Thymus (tissue), 14 donors: ENCODE measurements around the gene KATNB1. TPM values are rescaled to one million over a fixed set of nuclear protein-coding genes. Genes with fewer than 3 reads are reported as not detected.

Source experiments
- DNase-seq, 9 donors: peaks; one replicate each; pipeline ENCODE4 v3.0.0-alpha.2; 2013; ENCODE audit warnings: low spot score in 9 of 9, low read depth in 6 of 9, missing footprints in 1 of 9
- H3K27ac ChIP-seq, 2 donors: one replicate each; pipeline ENCODE4 v1.5.1; 2013; ENCODE audit warnings: control low read depth in 1 of 2, low read depth in 1 of 2, low read length in 1 of 2, mild to moderate bottlenecking in 1 of 2, moderate library complexity in 1 of 2
- H3K27me3 ChIP-seq, 2 donors: one replicate each; pipeline ENCODE4 v1.5.1; 2013; ENCODE audit warnings: low read length in 1 of 2; ENCODE audit not compliant: control insufficient read depth in 2 of 2, insufficient read depth in 1 of 2
- H3K36me3 ChIP-seq, 2 donors: one replicate each; pipeline ENCODE4 v1.5.1; 2013; ENCODE audit warnings: low read length in 1 of 2, mild to moderate bottlenecking in 1 of 2, moderate library complexity in 1 of 2; ENCODE audit not compliant: control insufficient read depth in 2 of 2, insufficient read depth in 2 of 2
- H3K4me1 ChIP-seq, 2 donors: one replicate each; pipeline ENCODE4 v1.5.1; 2013; ENCODE audit warnings: low read length in 2 of 2; ENCODE audit not compliant: control insufficient read depth in 2 of 2, insufficient read depth in 2 of 2
- H3K4me3 ChIP-seq, 2 donors: one replicate each; pipeline ENCODE4 v1.5.1; 2013; ENCODE audit warnings: low read length in 2 of 2, control low read depth in 1 of 2, mild to moderate bottlenecking in 1 of 2
- H3K9me3 ChIP-seq, 2 donors: one replicate each; pipeline ENCODE4 v1.5.1; 2013; ENCODE audit warnings: low read length in 1 of 2, mild to moderate bottlenecking in 1 of 2; ENCODE audit not compliant: control insufficient read depth in 2 of 2, insufficient read depth in 1 of 2
- WGBS: extraction: QIAGEN DNeasy Blood & Tissue Kit; methylation state at CpG from one replicate; pipeline ENCODE4 v1.1.7; 2013; 5-methylcytosine and 5-hydroxymethylcytosine counted together
- long read RNA-seq, 10 donors: transcript quantifications; one replicate each; lab custom pipeline, GENCODE V29; 2026
- polyA plus RNA-seq: library from polyadenylated mRNA; stranded (reverse); fragments of 200-250 nt; gene quantifications from one replicate; pipeline ENCODE4 v1.2.3, GENCODE V29; 2013
- total RNA-seq: library from RNA; stranded (reverse); fragments of 120-200 nt; gene quantifications from one replicate; pipeline ENCODE4 v1.2.4, GENCODE V29; 2013
- donor health status: healthy.

KATNB1 gene
- total RNA-seq: 15.1 TPM
- 13.3 TPM for polyA plus RNA-seq
- long read RNA-seq, donor 1: 0 reads
- long read RNA-seq, donor 2: 0 reads
- long read RNA-seq, donor 3, partial matches to known transcripts: 5 of 7 reads
- long read RNA-seq, donor 3, other reads (novel, unspliced or antisense): 0 of 7 reads
- long read RNA-seq, donor 4, partial matches to known transcripts: 0 of 2 reads
- long read RNA-seq, donor 4, other reads (novel, unspliced or antisense): 0 of 2 reads
- long read RNA-seq, donor 5: 0 reads
- long read RNA-seq, donor 6: 0 reads
- long read RNA-seq, donor 7: 0 reads
- long read RNA-seq, donor 8, partial matches to known transcripts: 0 of 2 reads
- long read RNA-seq, donor 8, other reads (novel, unspliced or antisense): 0 of 2 reads
- long read RNA-seq, donor 9, partial matches to known transcripts: 0 of 3 reads
- long read RNA-seq, donor 9, other reads (novel, unspliced or antisense): 0 of 3 reads
- long read RNA-seq, donor 10, transcript KATNB1-201 (20 exons, 2,664 nt): major isoform, 5 of 5 reads
- long read RNA-seq, donor 10, partial matches to known transcripts: 0 of 5 reads
- long read RNA-seq, donor 10, other reads (novel, unspliced or antisense): 0 of 5 reads

- H3K27me3 ChIP-seq: no peaks in the 10 kb centered on the region
These were observed at the start of gene KATNB1 for GRCh38 chr16:57735755-57736418. Gene KATNB1 (plus strand): TSS chr16:57735770. CDS start chr16:57737244, 1,474 bp downstream.

GRCh38 chr16:57686577-57686976 is 49.0 kb upstream of the KATNB1 start:
- Histone ChIP-seq H3K9me3 (peaks cover 0 to 10% of the 10 kb centered on the region in 2 donors), H3K27ac (no peak overlapping the region), H3K36me3 (no peaks in the 10 kb centered on the region), H3K27me3 (no peaks in the 10 kb centered on the region), H3K4me1 (peaks cover 11 to 35% of the 10 kb centered on the region in 2 donors), H3K4me3 (no peak overlapping the region)
- WGBS: 96% methylated on average over 4 of the region's 4 CpGs
- DNase-seq: no peak

More at GRCh38 chr16:57735755-57736418, at the start of gene KATNB1:
- Histone ChIP-seq H3K27ac (peak within 1 kb of the TSS; percentile 77 to 82), H3K4me3 (peak within 1 kb of the TSS; percentile 80 to 86), H3K9me3 (no peaks in the 10 kb centered on the region), H3K4me1 (peaks cover 13 to 19% of the 10 kb centered on the region in 2 donors), H3K36me3 (peaks cover 5 to 7% of the 10 kb centered on the region in 2 donors)
- WGBS: 2% methylated on average over 35 of the region's 35 CpGs
- no peak for DNase-seq

GRCh38 chr16:57687363-57687929 is 48.1 kb upstream of the KATNB1 start:
- no peak for DNase-seq
- Histone ChIP-seq H3K4me1 (peaks cover 11 to 35% of the 10 kb centered on the region in 2 donors), H3K27me3 (no peaks in the 10 kb centered on the region), H3K9me3 (peaks cover 0 to 10% of the 10 kb centered on the region in 2 donors), H3K36me3 (no peaks in the 10 kb centered on the region), H3K27ac (peak overlapping the region in 1 of 2 donors; percentile 7), H3K4me3 (no peak overlapping the region)
- 93% methylated on average over 3 of the region's 3 CpGs for WGBS

GRCh38 chr16:57688487-57688986 is 47.0 kb upstream of the KATNB1 start:
- Histone ChIP-seq H3K4me3 (no peak overlapping the region), H3K27ac (peak overlapping the region in 1 of 2 donors; percentile 94), H3K9me3 (peaks cover 0 to 10% of the 10 kb centered on the region in 2 donors), H3K27me3 (no peaks in the 10 kb centered on the region), H3K36me3 (no peaks in the 10 kb centered on the region), H3K4me1 (peaks cover 11 to 35% of the 10 kb centered on the region in 2 donors)
- peak in 1 of 9 donors; percentile 13 for DNase-seq
- 73% methylated on average over 4 of the region's 4 CpGs for WGBS

- Histone ChIP-seq H3K4me1 (peaks cover 11 to 35% of the 10 kb centered on the region in 2 donors), H3K9me3 (peaks cover 0 to 10% of the 10 kb centered on the region in 2 donors), H3K4me3 (peak overlapping the region; percentile 15 to 42), H3K27ac (peak overlapping the region; percentile 61 to 94), H3K36me3 (no peaks in the 10 kb centered on the region), H3K27me3 (no peaks in the 10 kb centered on the region)
- 21% methylated on average over 15 of the region's 15 CpGs for WGBS
- DNase-seq: peak in 4 of 9 donors; percentile 4 to 29 (median 16)
These were observed 46.4 kb upstream of the KATNB1 start for GRCh38 chr16:57688987-57689761.

- peak overlapping the region; percentile 15 to 42 for H3K4me3 ChIP-seq
- H3K36me3 ChIP-seq: no peaks in the 10 kb centered on the region
- peaks cover 14 to 43% of the 10 kb centered on the region in 2 donors for H3K4me1 ChIP-seq
- H3K9me3 ChIP-seq: peaks cover 0 to 10% of the 10 kb centered on the region in 2 donors
- peak overlapping the region; percentile 84 to 94 for H3K27ac ChIP-seq
- DNase-seq: peak; percentile 55 to 92 (median 76)
- 14% methylated on average over 13 of the region's 13 CpGs for WGBS
- H3K27me3 ChIP-seq: no peaks in the 10 kb centered on the region
These were observed 45.6 kb upstream of the KATNB1 start for GRCh38 chr16:57689762-57690558.

- DNase-seq: no peak
These were observed 44.6 kb upstream of the KATNB1 start for GRCh38 chr16:57690782-57691471.

More at GRCh38 chr16:57690782-57691471, 44.6 kb upstream of the KATNB1 start:
- peaks cover 0 to 5% of the 10 kb centered on the region in 2 donors for H3K9me3 ChIP-seq
- no peaks in the 10 kb centered on the region for H3K27me3 ChIP-seq
- no peaks in the 10 kb centered on the region for H3K36me3 ChIP-seq
- 82% methylated on average over 4 of the region's 4 CpGs for WGBS
- H3K27ac ChIP-seq: no peak overlapping the region
- H3K4me1 ChIP-seq: peaks cover 18 to 48% of the 10 kb centered on the region in 2 donors
- H3K4me3 ChIP-seq: no peak overlapping the region
